RKO (cell line): ENCODE results near the gene OSBPL10.

ENCODE experiments used
- DNase-seq: peaks from one replicate; pipeline ENCODE4 v3.0.0-alpha.2; 2016; ENCODE audit warnings: low spot score

Gene OSBPL10

GRCh38 chr3:31921837-31922236, 59.2 kb downstream of the OSBPL10 start:
- DNase-seq, result no peak

- DNase-seq, result no peak
Measured at GRCh38 chr3:31920310-31920709, 60.8 kb downstream of the OSBPL10 start.

- no peak for DNase-seq
Measured at GRCh38 chr3:31919528-31919927, 61.5 kb downstream of the OSBPL10 start.

GRCh38 chr3:31918179-31919150, 62.6 kb downstream of the OSBPL10 start:
- no peak for DNase-seq

- no peak for DNase-seq
Measured at GRCh38 chr3:31917303-31918005, 63.6 kb downstream of the OSBPL10 start.

- no peak for DNase-seq
Measured at GRCh38 chr3:31911643-31912042, 69.4 kb downstream of the OSBPL10 start.

- DNase-seq, result no peak
Measured at GRCh38 chr3:31911124-31911523, 69.9 kb downstream of the OSBPL10 start.

- DNase-seq, result no peak
Measured at GRCh38 chr3:31909455-31909854, 71.6 kb downstream of the OSBPL10 start.

- peak; percentile 9 for DNase-seq
Measured at GRCh38 chr3:31908391-31909097, 72.5 kb downstream of the OSBPL10 start.

GRCh38 chr3:31906182-31906581, 74.9 kb downstream of the OSBPL10 start:
- DNase-seq, result no peak

- DNase-seq, result no peak
Measured at GRCh38 chr3:31903686-31904431, 77.2 kb downstream of the OSBPL10 start.

- no peak for DNase-seq
Measured at GRCh38 chr3:31900583-31900982, 80.5 kb downstream of the OSBPL10 start.

- no peak for DNase-seq
Measured at GRCh38 chr3:31896648-31897433, 84.2 kb downstream of the OSBPL10 start.

GRCh38 chr3:31896026-31896425, 85.0 kb downstream of the OSBPL10 start:
- no peak for DNase-seq

- DNase-seq, result no peak
Measured at GRCh38 chr3:31895471-31895870, 85.6 kb downstream of the OSBPL10 start.

- no peak for DNase-seq
Measured at GRCh38 chr3:31892916-31893573, 88.0 kb downstream of the OSBPL10 start.

- no peak for DNase-seq
Measured at GRCh38 chr3:31892500-31892899, 88.6 kb downstream of the OSBPL10 start.

GRCh38 chr3:31891876-31892455, 89.1 kb downstream of the OSBPL10 start:
- no peak for DNase-seq

- no peak for DNase-seq
Measured at GRCh38 chr3:31890742-31891469, 90.2 kb downstream of the OSBPL10 start.
